HepG2 (cell line): ENCODE data around the gene CTDSP1. TPM values are rescaled to one million over a fixed set of nuclear protein-coding genes. Genes with fewer than 3 reads are reported as not detected.
A peak's percentile ranks its signal among the peaks of the same experiment; 100 is the strongest.

ENCODE experiments used
- ATF1 ChIP-seq: IDR thresholded peaks from 2 replicates; pipeline ENCODE4 v1.6.1; 2016; ENCODE audit warnings: mild to moderate bottlenecking, control low read depth
- ATF7 ChIP-seq, 2 experiments: fragments of 450-650 bp in 1 of 2; sonication (generic) in 1 of 2; formaldehyde crosslinking in 1 of 2; IDR thresholded peaks; 2 replicates each; pipeline versions ENCODE4 v1.4.0 to v1.6.1; 2016 to 2020; ENCODE audit warnings: antibody characterized with exemption in 1 of 2, mild to moderate bottlenecking in 1 of 2, missing genetic modification reagents in 1 of 2
- BRF2 ChIP-seq: sonication (generic); formaldehyde crosslinking; IDR thresholded peaks from 2 replicates; pipeline ENCODE4 v1.8.1; 2022; ENCODE audit warnings: mild to moderate bottlenecking, missing genetic modification reagents
- KLF12 ChIP-seq: sonication (generic); formaldehyde crosslinking; IDR thresholded peaks from 2 replicates; pipeline ENCODE4 v1.4.0; 2020; ENCODE audit warnings: missing genetic modification reagents, borderline replicate concordance
- KMT2B ChIP-seq: IDR thresholded peaks from 2 replicates; pipeline ENCODE4 v1.6.1; 2016; ENCODE audit warnings: missing genetic modification reagents, missing compliant biosample characterization
- RFXAP ChIP-seq: sonication (generic); formaldehyde crosslinking; IDR thresholded peaks from 2 replicates; pipeline ENCODE4 v1.4.0; 2020; ENCODE audit warnings: missing genetic modification reagents, borderline replicate concordance
- RXRB ChIP-seq: IDR thresholded peaks from 2 replicates; pipeline ENCODE4 v1.6.1; 2016; ENCODE audit warnings: borderline replicate concordance, missing genetic modification reagents, missing compliant biosample characterization
- SNAPC2 ChIP-seq: sonication (generic); formaldehyde crosslinking; IDR thresholded peaks from 2 replicates; pipeline ENCODE4 v1.8.1; 2022; ENCODE audit warnings: mild to moderate bottlenecking, missing genetic modification reagents
- SP5 ChIP-seq: IDR thresholded peaks from 2 replicates; pipeline ENCODE4 v1.6.1; 2016; ENCODE audit warnings: low read depth, borderline replicate concordance
- STAT5B ChIP-seq: sonication (generic); formaldehyde crosslinking; IDR thresholded peaks from 2 replicates; pipeline ENCODE4 v1.4.0; 2020; ENCODE audit warnings: missing genetic modification reagents
- ZBTB38 ChIP-seq: sonication (generic); formaldehyde crosslinking; IDR thresholded peaks from 2 replicates; pipeline ENCODE4 v1.5.1; 2020; ENCODE audit warnings: mild to moderate bottlenecking, missing genetic modification reagents
- ZFP36L2 ChIP-seq: sonication (generic); formaldehyde crosslinking; IDR thresholded peaks from 2 replicates; pipeline ENCODE4 v1.4.0; 2020; ENCODE audit warnings: missing genetic modification reagents
- ZFP37 ChIP-seq: sonication (generic); formaldehyde crosslinking; IDR thresholded peaks from 2 replicates; pipeline ENCODE4 v1.4.0; 2020; ENCODE audit warnings: missing genetic modification reagents, borderline replicate concordance
- ZFP62 ChIP-seq: sonication (generic); formaldehyde crosslinking; IDR thresholded peaks from 2 replicates; pipeline ENCODE4 v1.4.0; 2020; ENCODE audit warnings: missing genetic modification reagents
- ZNF317 ChIP-seq: sonication (generic); formaldehyde crosslinking; IDR thresholded peaks from 2 replicates; pipeline ENCODE4 v1.5.0; 2020; ENCODE audit warnings: mild to moderate bottlenecking, missing genetic modification reagents
- ZNF414 ChIP-seq: sonication (generic); formaldehyde crosslinking; IDR thresholded peaks from 2 replicates; pipeline ENCODE4 v1.5.0; 2020; ENCODE audit warnings: missing genetic modification reagents
- ZNF432 ChIP-seq: sonication (generic); formaldehyde crosslinking; IDR thresholded peaks from 2 replicates; pipeline ENCODE4 v1.5.0; 2020; ENCODE audit warnings: missing genetic modification reagents, mild to moderate bottlenecking, borderline replicate concordance
- ZNF564 ChIP-seq: sonication (generic); formaldehyde crosslinking; IDR thresholded peaks from 2 replicates; pipeline ENCODE4 v1.8.1; 2023; ENCODE audit warnings: mild to moderate bottlenecking, missing genetic modification reagents
- ZNF598 ChIP-seq: sonication (generic); formaldehyde crosslinking; IDR thresholded peaks from 2 replicates; pipeline ENCODE4 v1.5.1; 2020; ENCODE audit warnings: mild to moderate bottlenecking, missing genetic modification reagents, borderline replicate concordance
- ZNF761 ChIP-seq: sonication (generic); formaldehyde crosslinking; conservative IDR thresholded peaks from 2 replicates; pipeline ENCODE4 v1.4.0; 2020; ENCODE audit warnings: mild to moderate bottlenecking, missing genetic modification reagents
- ZNF768 ChIP-seq: sonication (generic); formaldehyde crosslinking; IDR thresholded peaks from 2 replicates; pipeline ENCODE4 v1.4.0; 2020; ENCODE audit warnings: missing genetic modification reagents
- polyA plus RNA-seq, 8 experiments: library from polyadenylated mRNA; depleted of rRNA in 3 of 8; stranded (reverse) in 7 of 8; unstranded in 1 of 8; fragments of >200 nt; fragmentation: Illumina TruSeq in 4 of 8; extraction: Trizol in 4 of 8; gene quantifications; 2 replicates each; pipeline versions ENCODE4 v1.2.1 to v1.2.3, GENCODE V29; 2011 to 2016; ENCODE audit warnings: low read depth in 4 of 8, missing spikeins in 1 of 8, mixed read lengths in 1 of 8; ENCODE audit not compliant: insufficient read depth in 1 of 8
- total RNA-seq, 5 experiments: library from RNA; depleted of rRNA; stranded (reverse); fragments of >200 nt; fragmentation: Illumina TruSeq; extraction: Trizol; gene quantifications; 2 replicates each; pipeline ENCODE4 v1.2.3, GENCODE V29; 2016; ENCODE audit warnings: low read depth in 1 of 5
- TF ChIP-seq, protein P1 (sequence below): IDR thresholded peaks from 2 replicates; pipeline ENCODE4 v1.6.1; 2016; ENCODE audit warnings: mild to moderate bottlenecking, missing biosample characterization, missing genetic modification reagents
- TF ChIP-seq, protein P2 (sequence below): IDR thresholded peaks from 2 replicates; pipeline ENCODE4 v1.4.0; 2020; ENCODE audit warnings: mild to moderate bottlenecking, missing genetic modification reagents

Gene CTDSP1
- total and polyA plus RNA-seq, 2 of the 13 experiments (the other 11 are each of a cell fraction or from before 2014, with no cell fraction given) = 91.0 to 268 TPM

DNA sequence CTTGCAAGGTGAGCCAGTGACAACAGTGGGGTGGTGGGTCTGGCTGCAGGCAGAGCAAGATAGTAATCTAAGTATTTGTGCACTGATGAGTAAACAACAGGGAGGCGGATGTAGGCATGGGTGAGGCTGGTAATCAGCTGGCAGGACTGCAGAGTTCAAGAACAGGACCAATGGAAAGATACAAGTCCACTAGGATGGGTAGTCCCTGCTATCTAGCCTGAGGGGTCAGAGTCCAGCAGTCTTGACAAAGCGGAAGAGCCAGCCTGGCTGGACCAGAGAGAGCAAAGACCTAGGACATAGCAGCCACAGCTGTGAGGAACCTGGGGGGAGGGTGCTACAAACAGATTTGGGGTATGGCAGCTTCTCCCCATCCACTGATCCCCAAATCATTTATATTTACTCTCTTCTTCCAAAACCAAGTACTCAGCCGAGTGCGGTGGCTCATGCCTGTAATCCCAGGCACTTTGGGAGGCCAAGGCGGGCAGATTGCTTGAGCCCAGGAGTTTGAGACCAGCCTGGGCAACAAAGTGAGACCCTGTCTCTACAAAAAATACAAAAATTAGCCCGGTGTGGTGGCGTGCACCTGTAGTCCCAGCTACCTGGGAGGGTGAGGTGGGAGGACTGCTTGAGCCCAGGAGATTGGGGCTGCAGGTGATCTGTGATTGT is 45.2 kb downstream of the CTDSP1 start (continued):
- TF ChIP-seq ZNF761 (CRISPR knock-in tag) (peak; percentile 90), ZFP37 (CRISPR knock-in tag) (0 out of 2 replicates have a peak, but pooled peaks have one; percentile 73), RXRB (CRISPR knock-in tag) (peak; percentile 96), KMT2B (CRISPR knock-in tag) (peak; percentile 75), ZNF768 (peak; percentile 49; the same call in 1 of the 2 replicates), RFXAP (CRISPR knock-in tag) (peak; percentile 88; the same call in 1 of the 2 replicates), BRF2 (CRISPR knock-in tag) (peak; percentile 93), ZNF414 (CRISPR knock-in tag) (peak; percentile 94; the same call in 1 of the 2 replicates), ZBTB38 (peak; percentile 86), STAT5B (CRISPR knock-in tag) (no peak), ZFP36L2 (CRISPR knock-in tag) (no peak; the same call in 1 of the 2 replicates), ZNF317 (peak; percentile 94), ATF7 (IDR thresholded peaks at IDR 0.05) (no peak), ATF7 (CRISPR knock-in tag; IDR thresholded peaks at IDR 0.05) (peak; percentile 81), KLF12 (peak; percentile 87; the same call in 1 of the 2 replicates), ZNF564 (CRISPR knock-in tag) (peak; percentile 93; the same call in 1 of the 2 replicates), ZNF432 (CRISPR knock-in tag) (no peak), ZNF598 (CRISPR knock-in tag) (no peak), ATF1 (CRISPR knock-in tag) (peak; percentile 39; the same call in 1 of the 2 replicates), SNAPC2 (peak; percentile 97), ZFP62 (CRISPR knock-in tag) (no peak), SP5 (peak; percentile 84)
- TF ChIP-seq, protein P1, sequence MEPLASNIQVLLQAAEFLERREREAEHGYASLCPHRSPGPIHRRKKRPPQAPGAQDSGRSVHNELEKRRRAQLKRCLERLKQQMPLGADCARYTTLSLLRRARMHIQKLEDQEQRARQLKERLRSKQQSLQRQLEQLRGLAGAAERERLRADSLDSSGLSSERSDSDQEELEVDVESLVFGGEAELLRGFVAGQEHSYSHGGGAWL (CRISPR knock-in tag) = peak; percentile 56; the same call in 1 of the 2 replicates
- TF ChIP-seq, protein P2, sequence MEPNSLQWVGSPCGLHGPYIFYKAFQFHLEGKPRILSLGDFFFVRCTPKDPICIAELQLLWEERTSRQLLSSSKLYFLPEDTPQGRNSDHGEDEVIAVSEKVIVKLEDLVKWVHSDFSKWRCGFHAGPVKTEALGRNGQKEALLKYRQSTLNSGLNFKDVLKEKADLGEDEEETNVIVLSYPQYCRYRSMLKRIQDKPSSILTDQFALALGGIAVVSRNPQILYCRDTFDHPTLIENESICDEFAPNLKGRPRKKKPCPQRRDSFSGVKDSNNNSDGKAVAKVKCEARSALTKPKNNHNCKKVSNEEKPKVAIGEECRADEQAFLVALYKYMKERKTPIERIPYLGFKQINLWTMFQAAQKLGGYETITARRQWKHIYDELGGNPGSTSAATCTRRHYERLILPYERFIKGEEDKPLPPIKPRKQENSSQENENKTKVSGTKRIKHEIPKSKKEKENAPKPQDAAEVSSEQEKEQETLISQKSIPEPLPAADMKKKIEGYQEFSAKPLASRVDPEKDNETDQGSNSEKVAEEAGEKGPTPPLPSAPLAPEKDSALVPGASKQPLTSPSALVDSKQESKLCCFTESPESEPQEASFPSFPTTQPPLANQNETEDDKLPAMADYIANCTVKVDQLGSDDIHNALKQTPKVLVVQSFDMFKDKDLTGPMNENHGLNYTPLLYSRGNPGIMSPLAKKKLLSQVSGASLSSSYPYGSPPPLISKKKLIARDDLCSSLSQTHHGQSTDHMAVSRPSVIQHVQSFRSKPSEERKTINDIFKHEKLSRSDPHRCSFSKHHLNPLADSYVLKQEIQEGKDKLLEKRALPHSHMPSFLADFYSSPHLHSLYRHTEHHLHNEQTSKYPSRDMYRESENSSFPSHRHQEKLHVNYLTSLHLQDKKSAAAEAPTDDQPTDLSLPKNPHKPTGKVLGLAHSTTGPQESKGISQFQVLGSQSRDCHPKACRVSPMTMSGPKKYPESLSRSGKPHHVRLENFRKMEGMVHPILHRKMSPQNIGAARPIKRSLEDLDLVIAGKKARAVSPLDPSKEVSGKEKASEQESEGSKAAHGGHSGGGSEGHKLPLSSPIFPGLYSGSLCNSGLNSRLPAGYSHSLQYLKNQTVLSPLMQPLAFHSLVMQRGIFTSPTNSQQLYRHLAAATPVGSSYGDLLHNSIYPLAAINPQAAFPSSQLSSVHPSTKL (CRISPR knock-in tag) = peak; percentile 99
